HG03354 (cell line): Measurements from ENCODE around the gene WDR89.
"Not testable (repeated sequence)": the region's sequence is repeated elsewhere in the genome, so short reads cannot be mapped to it uniquely, and the experiment has no call there.

Experiments used
- ATAC-seq: cut with Tn5 transposase; IDR thresholded peaks from one replicate; pipeline ENCODE4 v1.9.1; 2021; ENCODE audit warnings: mild to moderate bottlenecking; ENCODE audit not compliant: unreplicated experiment, poor library complexity, severe bottlenecking

The WDR89 gene

GRCh38 chr14:63641473-63642228 is at the start of gene WDR89:
TSS of gene WDR89 (minus strand) at chr14:63641871. CDS start at chr14:63599942, 41,929 bp downstream.
- ATAC-seq: peak; percentile 87

DNA sequence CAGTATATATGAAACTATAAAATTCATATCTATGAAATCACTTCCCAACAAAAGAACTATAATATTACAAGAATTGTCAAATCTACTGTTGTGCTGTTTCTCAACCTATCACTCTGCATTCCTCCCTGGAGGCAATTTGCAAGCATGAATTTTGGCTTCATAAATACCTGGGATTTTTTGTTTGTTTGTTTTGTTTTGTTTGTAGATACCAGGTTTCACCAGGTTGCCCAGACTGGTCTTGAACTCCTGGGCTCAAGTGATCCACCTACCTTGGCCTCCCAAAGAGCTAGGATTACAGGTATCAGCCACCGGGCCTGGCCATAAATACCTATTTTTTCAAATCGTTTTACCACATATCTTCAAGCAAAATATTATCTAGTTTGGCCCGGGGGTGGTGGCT is 47.5 kb upstream of the WDR89 start:
- ATAC-seq: no peak

DNA sequence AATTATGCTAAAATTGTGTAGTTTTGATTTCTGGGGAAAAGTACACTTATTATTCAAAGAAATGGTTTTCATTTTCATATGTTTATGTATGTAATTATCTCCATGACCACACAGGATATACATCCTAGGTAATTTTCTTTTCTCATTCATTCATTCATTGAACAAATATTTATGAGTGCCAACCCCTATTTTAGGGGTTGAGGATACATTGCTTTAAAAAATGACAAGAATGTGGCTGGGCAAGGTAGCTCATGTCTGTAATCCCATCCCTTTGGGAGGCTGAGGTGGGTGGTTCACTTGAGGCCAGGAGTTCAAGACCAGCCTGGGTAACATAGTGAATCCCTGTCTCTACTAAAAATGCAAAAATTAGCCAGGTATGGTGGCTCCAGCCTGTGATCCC is 45.3 kb upstream of the WDR89 start:
- no peak for ATAC-seq

DNA sequence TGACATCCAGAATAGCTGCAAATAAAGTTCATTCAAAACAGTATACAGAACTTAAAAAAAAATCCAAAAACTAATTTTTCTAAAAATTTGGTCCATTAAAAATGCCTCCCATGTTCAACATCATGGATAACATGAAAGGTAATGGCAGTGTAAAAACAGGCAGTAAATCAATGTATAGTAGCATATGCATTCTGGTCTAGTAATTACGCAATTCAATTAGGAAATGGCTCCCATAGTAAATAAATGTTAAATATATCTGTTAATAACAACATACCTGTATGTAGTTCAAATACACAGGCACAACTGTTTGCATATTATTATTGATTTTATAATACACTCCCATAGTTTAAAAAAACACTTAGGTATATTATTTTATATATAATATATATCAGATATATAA is 43.7 kb upstream of the WDR89 start:
- no peak for ATAC-seq

DNA sequence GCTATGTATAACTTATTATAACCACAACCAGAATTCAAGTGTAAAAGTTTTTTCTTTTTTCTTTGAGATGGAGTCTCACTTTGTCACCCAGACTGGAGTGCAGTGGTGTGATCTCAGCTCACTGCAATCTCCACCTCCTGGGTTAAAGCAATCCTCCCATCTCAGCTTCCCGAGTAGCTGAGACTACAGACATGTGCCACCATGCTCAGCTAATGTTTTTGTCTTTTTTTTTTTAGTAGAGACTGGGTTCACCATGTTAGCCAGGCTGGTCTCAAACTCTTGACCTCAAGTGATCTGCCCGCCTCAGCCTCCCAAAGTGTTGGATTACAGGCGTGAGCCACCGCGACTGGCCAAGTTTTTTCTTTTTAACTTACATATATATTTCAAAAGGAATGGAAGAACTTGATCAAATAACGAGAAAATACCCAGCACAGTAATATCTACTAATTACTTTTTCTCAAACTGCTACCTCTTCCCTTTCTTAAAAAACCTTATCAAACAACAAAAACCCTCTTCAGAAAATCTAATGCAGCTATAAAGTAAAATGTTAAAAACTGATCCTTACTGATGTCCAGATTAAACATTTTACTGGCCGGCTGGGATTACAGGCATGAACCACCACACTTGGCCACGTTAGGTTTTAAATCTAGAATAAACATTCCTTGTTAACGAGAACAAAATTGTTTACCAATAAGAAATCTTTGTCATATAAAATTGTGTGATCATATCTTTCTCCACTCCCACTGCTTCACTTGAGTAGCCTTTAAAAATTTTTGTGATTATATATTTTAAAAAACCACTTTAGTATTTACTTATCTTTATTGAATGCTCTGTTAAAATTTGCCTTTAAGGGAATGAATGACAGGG is 41.3 kb upstream of the WDR89 start:
- no peak for ATAC-seq

GRCh38 chr14:63678536-63678935 is 36.9 kb upstream of the WDR89 start:
- ATAC-seq: no peak

- no peak for ATAC-seq
Observed at GRCh38 chr14:63677891-63678379, 36.3 kb upstream of the WDR89 start.

DNA sequence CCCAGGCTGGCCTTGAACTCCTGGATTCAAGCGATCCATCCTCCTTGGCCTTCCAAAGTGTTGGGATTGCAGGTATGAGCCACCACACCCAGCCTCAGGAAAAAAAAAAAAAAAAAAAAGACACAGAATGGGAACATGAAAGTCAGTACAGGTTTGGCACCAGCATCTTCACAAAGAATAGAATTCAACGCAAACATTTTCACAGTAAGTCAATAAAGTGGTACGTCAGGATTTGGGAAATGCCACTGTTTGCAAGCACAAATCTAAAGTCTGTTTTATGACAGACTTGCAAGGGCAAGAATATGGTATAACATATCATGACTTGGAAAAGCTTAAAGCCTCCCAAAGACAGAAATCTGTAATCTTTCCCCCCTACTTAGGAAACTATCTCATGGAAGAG is 34.9 kb upstream of the WDR89 start:
- no peak for ATAC-seq

GRCh38 chr14:63673886-63674497 is 32.3 kb upstream of the WDR89 start:
- ATAC-seq: no peak

- no peak for ATAC-seq
Observed at GRCh38 chr14:63673255-63673654, 31.6 kb upstream of the WDR89 start.

DNA sequence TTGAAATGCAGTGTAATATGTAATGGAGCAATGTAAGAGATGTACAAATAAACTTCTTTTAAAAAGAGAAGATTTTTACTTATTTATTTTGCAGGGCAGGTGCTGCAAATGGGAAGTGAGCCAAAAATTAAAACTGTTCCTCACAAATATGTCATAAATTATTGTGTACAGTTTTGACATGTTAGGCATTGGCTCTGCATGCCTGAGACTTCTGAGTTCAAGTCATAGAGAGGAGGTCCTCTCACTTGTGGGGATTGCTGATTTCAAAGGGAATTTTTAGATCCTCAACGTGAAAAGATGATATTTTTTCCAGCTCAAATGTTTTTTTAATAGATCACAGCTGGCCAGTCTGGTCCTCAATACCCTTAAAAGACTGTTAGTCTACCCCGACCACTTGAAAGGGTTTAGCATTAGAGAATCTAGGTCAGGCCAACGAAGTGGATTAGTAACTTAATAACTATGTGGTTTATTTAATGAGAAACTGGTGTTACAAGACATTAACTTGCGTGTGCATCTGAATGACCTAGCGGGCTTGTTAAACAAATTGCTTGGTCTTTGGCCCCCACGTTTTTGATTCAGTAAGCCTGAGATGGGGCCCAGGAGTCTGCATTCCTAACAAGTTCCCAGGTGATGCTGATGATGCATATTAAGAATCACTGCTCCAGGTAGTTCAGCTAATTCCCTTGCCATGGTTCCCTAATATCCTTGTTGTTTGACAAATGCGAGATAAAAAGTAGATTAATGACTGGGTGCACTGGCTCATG is 30.9 kb upstream of the WDR89 start:
- peak; percentile 92 for ATAC-seq

DNA sequence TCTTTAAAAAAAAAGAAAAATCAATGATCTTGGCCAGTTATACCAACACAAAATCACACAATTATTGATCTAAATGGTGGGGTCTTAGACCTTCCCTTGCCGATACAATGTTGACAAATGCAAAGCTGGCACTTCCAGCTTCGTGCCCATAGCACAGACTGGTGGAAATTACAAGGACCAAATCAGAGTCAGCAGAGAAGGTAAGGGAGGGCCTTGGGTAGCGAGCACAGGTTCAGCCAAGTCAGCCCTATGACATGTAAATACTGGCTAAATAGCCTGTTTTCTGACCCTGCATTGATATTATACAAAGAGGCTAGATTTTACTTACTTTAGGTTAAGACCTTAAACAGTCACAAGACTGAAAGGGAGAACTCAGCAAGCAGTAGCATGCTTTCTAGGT is 30.3 kb upstream of the WDR89 start:
- peak; percentile 22 for ATAC-seq

- ATAC-seq: peak; percentile 50
Observed at GRCh38 chr14:63670692-63671091, 29.0 kb upstream of the WDR89 start.

DNA sequence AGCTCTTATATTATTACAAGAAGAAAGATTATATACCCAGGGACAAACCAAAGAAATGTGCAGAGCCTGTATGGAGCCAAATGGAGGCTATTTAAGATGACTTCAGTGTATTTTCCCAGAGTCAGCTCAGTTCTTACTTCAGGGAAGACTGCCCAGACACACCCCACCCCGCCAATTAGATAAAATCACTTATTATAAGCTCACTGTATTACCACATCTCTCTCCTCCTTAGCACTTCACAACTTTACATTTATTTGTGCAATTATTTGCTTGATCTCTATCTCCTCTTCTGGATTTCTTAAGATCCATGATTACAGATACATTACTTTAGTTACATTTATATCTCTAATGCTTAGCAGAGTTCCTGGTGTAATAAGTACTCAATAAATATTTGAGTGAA is 24.7 kb upstream of the WDR89 start:
- ATAC-seq: no peak

- ATAC-seq: no peak
Observed at GRCh38 chr14:63663428-63664341, 22.0 kb upstream of the WDR89 start.

- no peak for ATAC-seq
Observed at GRCh38 chr14:63662776-63663175, 21.1 kb upstream of the WDR89 start.

DNA sequence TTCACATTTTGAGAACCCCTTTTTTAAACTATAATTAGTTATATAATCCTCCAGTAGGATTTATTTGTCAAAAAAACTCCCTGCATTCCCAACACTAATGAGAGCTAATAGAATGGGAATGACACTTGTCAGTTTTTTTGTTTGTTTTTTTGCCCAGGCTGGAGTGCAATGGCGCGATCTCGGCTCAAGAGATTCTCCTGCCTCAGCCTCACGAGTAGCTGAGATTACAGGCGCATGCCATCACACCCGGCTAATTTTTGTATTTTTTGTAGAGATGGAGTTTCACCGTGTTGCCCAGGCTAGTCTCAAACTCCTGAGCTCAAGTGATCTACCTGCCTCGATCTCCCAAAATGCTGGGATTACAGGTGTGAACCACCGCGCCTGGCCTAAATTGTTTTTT is 20.2 kb upstream of the WDR89 start:
- ATAC-seq: not testable (repeated sequence)

GRCh38 chr14:63659726-63660125 is 18.1 kb upstream of the WDR89 start:
- ATAC-seq: no peak

DNA sequence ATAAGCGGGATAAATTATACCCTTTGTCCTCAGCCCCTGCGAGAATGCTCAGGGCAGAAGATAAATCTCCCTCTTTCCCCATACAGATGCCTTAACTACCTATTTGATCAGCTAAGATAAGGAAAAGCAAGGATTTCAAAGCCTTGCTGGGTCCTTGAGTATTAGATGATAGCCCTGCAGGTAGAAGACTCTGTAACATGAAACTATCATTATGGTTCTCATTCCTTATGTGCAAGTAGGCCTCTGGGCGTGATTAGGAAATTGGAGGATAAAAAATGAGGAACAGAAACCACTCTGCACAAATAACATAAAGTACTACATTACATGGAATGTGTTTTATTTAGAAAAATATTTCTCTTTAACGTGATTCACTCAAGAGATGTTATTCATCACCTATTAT is 14.5 kb upstream of the WDR89 start:
- no peak for ATAC-seq
